Stimulated activated CD4-positive, alpha-beta T cell treated with anti-CD3 and anti-CD28 coated beads, Interleukin-12 subunit alpha, Interleukin-12 subunit beta, amount 100 ng/mL, for 24 hours (primary cell): Measurements from ENCODE around the gene CCL15.
"Not testable (repeated sequence)": the region's sequence is repeated elsewhere in the genome, so short reads cannot be mapped to it uniquely, and the experiment has no call there.

Experiments
- DNase-seq, 2 experiments: peaks; one replicate each; pipeline ENCODE4 v3.0.0-alpha.2; 2020; ENCODE audit warnings: low read depth in 2 of 2

CCL15 gene

GRCh38 chr17:36001110-36001771, at the start of gene CCL15:
Gene CCL15 (minus strand): TSS chr17:36001553. CDS start chr17:36001492, 61 bp downstream.
- no peak for DNase-seq

- DNase-seq: no peak
Measured at GRCh38 chr17:36049643-36050042, 48.3 kb upstream of the CCL15 start.

- DNase-seq: no peak
Measured at GRCh38 chr17:36048066-36048465, 46.7 kb upstream of the CCL15 start.

GRCh38 chr17:36036235-36036634, 34.9 kb upstream of the CCL15 start:
- no peak for DNase-seq

- no peak for DNase-seq
Measured at GRCh38 chr17:36034127-36034526, 32.8 kb upstream of the CCL15 start.

- DNase-seq: no peak
Measured at GRCh38 chr17:36030956-36031355, 29.6 kb upstream of the CCL15 start.

- no peak for DNase-seq
Measured at GRCh38 chr17:36027761-36028160, 26.4 kb upstream of the CCL15 start.

- DNase-seq: no peak
Measured at GRCh38 chr17:36024106-36024869, 22.9 kb upstream of the CCL15 start.

- no peak for DNase-seq
Measured at GRCh38 chr17:36019423-36019822, 18.1 kb upstream of the CCL15 start.

GRCh38 chr17:36017799-36018198, 16.4 kb upstream of the CCL15 start, which contains the start of gene CCL23:
Gene CCL23 (minus strand): TSS chr17:36017972. CDS start chr17:36017897, 75 bp downstream.
- no peak for DNase-seq

GRCh38 chr17:36016555-36016954, 15.2 kb upstream of the CCL15 start:
- DNase-seq: no peak

- DNase-seq: not testable (repeated sequence)
Measured at GRCh38 chr17:36015895-36016294, 14.5 kb upstream of the CCL15 start.

- DNase-seq: no peak
Measured at GRCh38 chr17:36014946-36015345, 13.6 kb upstream of the CCL15 start.

- DNase-seq: no peak
Measured at GRCh38 chr17:36011201-36011600, 9.8 kb upstream of the CCL15 start.

GRCh38 chr17:36008998-36009665, 7.8 kb upstream of the CCL15 start:
- no peak for DNase-seq

GRCh38 chr17:36004594-36005108, 3.3 kb upstream of the CCL15 start:
- DNase-seq: no peak

GRCh38 chr17:36002631-36003030, 1.3 kb upstream of the CCL15 start:
- no peak for DNase-seq

GRCh38 chr17:36001862-36002603, 680 bp upstream of the CCL15 start:
- DNase-seq: no peak

- DNase-seq: no peak
Measured at GRCh38 chr17:36000732-36001109, 632 bp downstream of the CCL15 start.

- DNase-seq: no peak
Measured at GRCh38 chr17:35998756-35999155, 2.6 kb downstream of the CCL15 start.

- no peak for DNase-seq
Measured at GRCh38 chr17:35998018-35998545, 3.3 kb downstream of the CCL15 start.
